Fibroblast of pulmonary artery (primary cell): ENCODE results near the gene SNRPA.

Experiments used
- DNase-seq: peaks from one replicate; pipeline ENCODE4 v3.0.0-alpha.2; 2010; ENCODE audit warnings: low read depth
- H3K4me3 ChIP-seq: replicated peaks from 2 replicates; pipeline ENCODE4 v1.5.1; 2011; ENCODE audit warnings: low read depth, mild to moderate bottlenecking, control low read depth, low read length, moderate library complexity
- CTCF ChIP-seq: IDR thresholded peaks from 2 replicates; pipeline ENCODE4 v1.5.1; 2011; ENCODE audit warnings: mild to moderate bottlenecking, control low read depth, low read length, inconsistent platforms; ENCODE audit errors: missing control alignments

Gene SNRPA

DNA sequence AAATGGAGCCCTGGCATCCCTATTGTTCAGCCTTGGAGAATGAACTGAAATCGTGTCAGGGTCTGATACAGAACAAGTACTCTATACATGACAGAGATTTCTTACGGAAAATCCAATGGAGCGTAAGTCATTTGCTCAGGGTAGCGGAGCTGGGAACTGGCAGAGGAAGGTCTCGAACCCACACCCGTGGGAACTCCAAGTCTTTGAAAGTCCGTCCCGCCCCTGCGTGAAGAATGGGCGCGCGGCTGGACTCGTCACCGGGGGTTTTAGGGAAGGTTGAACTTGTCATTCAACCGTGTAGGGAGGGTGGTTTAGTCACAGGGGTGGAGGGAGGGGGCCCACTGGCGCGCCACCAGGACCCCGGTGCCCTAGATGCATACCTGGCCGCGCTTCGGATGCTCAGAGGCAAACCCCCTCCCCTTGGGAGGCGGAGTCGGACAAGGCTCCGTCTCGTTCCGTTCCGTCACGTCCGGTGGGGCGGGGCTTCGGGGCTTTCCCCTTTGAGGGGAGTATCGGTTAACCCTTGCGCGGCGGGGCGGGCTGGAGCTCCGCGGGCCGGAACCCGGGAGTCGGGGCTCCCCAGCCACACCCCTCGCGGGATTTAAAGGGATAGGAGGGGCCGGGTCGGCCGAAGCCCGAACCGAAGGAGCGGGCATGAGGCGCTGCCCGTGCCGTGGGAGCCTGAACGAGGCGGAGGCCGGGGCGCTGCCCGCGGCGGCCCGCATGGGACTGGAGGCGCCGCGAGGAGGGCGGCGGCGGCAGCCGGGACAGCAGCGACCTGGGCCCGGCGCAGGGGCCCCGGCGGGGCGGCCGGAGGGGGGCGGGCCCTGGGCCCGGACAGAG lies 34.3 kb upstream of the SNRPA start, which contains the start of the genes COQ8B and ITPKC:
Gene COQ8B, minus strand, starts transcription at position 405 of the 843 bp plus-strand sequence. CDS start 2,254 bp downstream, outside the sequence.
Gene ITPKC, plus strand, starts transcription at position 631 of the 843 bp plus-strand sequence. Its CDS starts 24 bp downstream, at position 655.
- no peak for TF ChIP-seq CTCF
- DNase-seq, result peak; percentile 98

DNA sequence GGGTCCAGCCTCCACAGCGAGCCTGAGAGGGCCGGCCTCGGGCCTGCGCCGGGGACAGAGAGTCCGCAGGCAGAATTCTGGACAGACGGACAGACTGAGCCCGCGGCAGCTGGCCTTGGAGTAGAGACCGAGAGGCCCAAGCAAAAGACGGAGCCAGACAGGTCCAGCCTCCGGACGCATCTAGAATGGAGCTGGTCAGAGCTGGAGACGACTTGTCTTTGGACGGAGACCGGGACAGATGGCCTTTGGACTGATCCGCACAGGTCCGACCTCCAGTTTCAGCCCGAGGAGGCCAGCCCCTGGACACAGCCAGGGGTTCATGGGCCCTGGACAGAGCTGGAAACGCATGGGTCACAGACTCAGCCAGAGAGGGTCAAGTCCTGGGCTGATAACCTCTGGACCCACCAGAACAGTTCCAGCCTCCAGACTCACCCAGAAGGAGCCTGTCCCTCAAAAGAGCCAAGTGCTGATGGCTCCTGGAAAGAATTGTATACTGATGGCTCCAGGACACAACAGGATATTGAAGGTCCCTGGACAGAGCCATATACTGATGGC lies 33.6 kb upstream of the SNRPA start:
- no peak for TF ChIP-seq CTCF
- peak overlapping the region; percentile 95 for H3K4me3 ChIP-seq
- DNase-seq, result peak; percentile 39

More for the DNA sequence above, 34.3 kb upstream of the SNRPA start, which contains the start of the genes COQ8B and ITPKC:
- peak within 1 kb of the TSS; percentile 95 for H3K4me3 ChIP-seq

- no peak for TF ChIP-seq CTCF
- H3K4me3 ChIP-seq, result peak overlapping the region; percentile 95
- peak; percentile 23 for DNase-seq
These were observed 32.9 kb upstream of the SNRPA start for GRCh38 chr19:40717880-40718773.

DNA sequence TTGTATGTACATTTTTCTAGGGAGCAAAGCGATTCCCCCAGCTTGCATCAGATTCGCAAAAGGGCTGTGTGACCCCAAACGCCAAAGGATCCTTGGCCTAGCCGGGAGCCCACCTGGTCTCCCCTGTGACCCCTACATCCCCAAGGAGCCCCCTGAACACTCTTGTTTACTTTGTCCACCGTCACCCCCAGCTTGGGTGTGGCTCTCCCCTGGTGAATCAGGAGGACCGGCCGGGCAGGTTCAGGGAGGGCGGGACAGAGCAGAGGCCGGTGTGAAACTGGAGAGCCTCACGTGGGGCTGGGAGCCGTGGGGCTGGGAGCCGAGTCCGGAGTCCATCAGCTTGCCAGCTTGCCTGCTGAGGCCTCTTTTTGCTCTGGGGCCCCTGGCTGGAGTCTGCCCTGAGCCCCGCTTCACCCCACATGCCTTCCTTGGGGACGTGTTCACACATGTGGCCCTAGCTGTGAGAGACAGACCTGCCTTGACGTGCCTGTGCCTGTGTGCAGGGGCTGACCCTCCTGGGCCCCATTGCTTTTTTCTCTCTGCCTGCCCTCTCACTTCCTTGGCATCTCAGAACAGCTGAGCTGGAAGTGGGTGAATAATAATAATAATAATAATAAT lies 32.1 kb upstream of the SNRPA start:
- peak overlapping the region; percentile 95 for H3K4me3 ChIP-seq
- DNase-seq, result peak; percentile 39
- no peak for TF ChIP-seq CTCF

- DNase-seq, result no peak
- peak overlapping the region; percentile 95 for H3K4me3 ChIP-seq
- TF ChIP-seq CTCF, result no peak
These were observed 31.5 kb upstream of the SNRPA start for GRCh38 chr19:40719414-40719894.

DNA sequence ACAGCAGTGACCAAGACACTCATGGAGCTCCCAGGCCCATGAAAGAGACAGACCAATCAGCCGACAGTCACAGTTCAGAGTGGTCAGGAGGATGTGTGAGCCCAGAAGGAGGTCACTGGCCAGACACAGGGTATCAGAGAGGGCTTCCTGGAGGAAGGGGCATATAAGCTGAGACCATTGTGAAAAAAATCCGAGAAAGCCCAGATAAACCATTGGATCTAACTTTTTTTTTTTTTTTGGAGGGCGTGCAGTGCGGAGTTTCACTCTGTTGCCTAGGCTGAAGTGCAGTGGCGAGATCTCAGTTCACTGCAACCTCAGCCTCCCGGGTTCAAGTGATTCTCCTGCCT lies 29.9 kb upstream of the SNRPA start:
- TF ChIP-seq CTCF, result no peak
- peak overlapping the region; percentile 95 for H3K4me3 ChIP-seq
- DNase-seq, result no peak
